Keratinocyte (primary cell): Measurements from ENCODE around the gene IGSF6. TPM values are rescaled to one million over a fixed set of nuclear protein-coding genes. Genes with fewer than 3 reads are reported as not detected.
"Not testable (repeated sequence)": the region's sequence is repeated elsewhere in the genome, so short reads cannot be mapped to it uniquely, and the experiment has no call there.

Experiments used
- DNase-seq: peaks from one replicate; pipeline ENCODE4 v3.0.0-alpha.2; 2011; ENCODE audit warnings: low read depth, missing footprints, low spot score
- FAIRE-seq: peaks from 2 replicates; lab custom pipeline; 2011; peaks lifted over from hg19 to GRCh38; lab: Jason Lieb, UNC
- H2AFZ ChIP-seq: 2 replicates; pipeline ENCODE4 v1.6.0; 2012; ENCODE audit warnings: low read length, control low read depth, inconsistent platforms; ENCODE audit not compliant: control insufficient read depth
- H3K27ac ChIP-seq: 2 replicates; pipeline ENCODE4 v1.5.1; 2011; ENCODE audit warnings: low read length; ENCODE audit not compliant: control insufficient read depth, insufficient read depth
- H3K27me3 ChIP-seq: 3 replicates; pipeline ENCODE4 v1.6.0; 2011; ENCODE audit warnings: low read length; ENCODE audit not compliant: control insufficient read depth, insufficient read depth; ENCODE audit errors: extremely low read depth
- H3K36me3 ChIP-seq, 2 experiments: 2 replicates in 1 of 2; 3 replicates in 1 of 2; pipeline ENCODE4 v1.5.1; 2011; ENCODE audit warnings: low read length in 2 of 2, mild to moderate bottlenecking in 1 of 2; ENCODE audit not compliant: control insufficient read depth in 2 of 2, insufficient read depth in 2 of 2; ENCODE audit errors: extremely low read depth in 1 of 2
- H3K4me1 ChIP-seq: 3 replicates; pipeline ENCODE4 v1.5.1; 2011; ENCODE audit warnings: low read length; ENCODE audit not compliant: control insufficient read depth, insufficient read depth; ENCODE audit errors: extremely low read depth
- H3K4me2 ChIP-seq: 3 replicates; pipeline ENCODE4 v1.6.0; 2011; ENCODE audit warnings: low read depth, low read length; ENCODE audit not compliant: control insufficient read depth, insufficient read depth; ENCODE audit errors: extremely low read depth
- H3K4me3 ChIP-seq, 3 experiments: fragments of 200-600 bp in 1 of 3; sonication (generic) in 1 of 3; 2 replicates in 2 of 3; 3 replicates in 1 of 3; pipeline ENCODE4 v1.5.1; 2011 to 2016; ENCODE audit warnings: low read length in 3 of 3, mild to moderate bottlenecking in 3 of 3, control low read depth in 2 of 3, inconsistent platforms in 1 of 3, low read depth in 1 of 3, mixed read lengths in 1 of 3, mixed run types in 1 of 3, moderate library complexity in 1 of 3; ENCODE audit not compliant: control insufficient read depth in 2 of 3, insufficient read depth in 2 of 3; ENCODE audit errors: extremely low read depth in 1 of 3
- H3K79me2 ChIP-seq: 2 replicates; pipeline ENCODE4 v1.6.0; 2012; ENCODE audit warnings: low read length; ENCODE audit not compliant: control insufficient read depth, insufficient read depth
- H3K9ac ChIP-seq: 3 replicates; pipeline ENCODE4 v1.6.0; 2011; ENCODE audit warnings: low read length; ENCODE audit not compliant: control insufficient read depth, insufficient read depth; ENCODE audit errors: extremely low read depth
- H3K9me1 ChIP-seq: 3 replicates; pipeline ENCODE4 v1.6.0; 2011; ENCODE audit warnings: low read length; ENCODE audit not compliant: control insufficient read depth, insufficient read depth; ENCODE audit errors: extremely low read depth
- H3K9me3 ChIP-seq: 2 replicates; pipeline ENCODE4 v1.5.1; 2012; ENCODE audit warnings: low read depth, low read length; ENCODE audit not compliant: control insufficient read depth
- H4K20me1 ChIP-seq: 3 replicates; pipeline ENCODE4 v1.6.0; 2011; ENCODE audit warnings: low read length; ENCODE audit not compliant: control insufficient read depth, insufficient read depth; ENCODE audit errors: extremely low read depth
- EZH2 ChIP-seq: IDR thresholded peaks from one replicate; pipeline ENCODE4 v1.6.1; 2012; ENCODE audit warnings: inconsistent platforms, mild to moderate bottlenecking, low read length, moderate library complexity
- dilution Hi-C: fragments of 300-500 bp; cut with MboI; formaldehyde crosslinking; loops from one replicate; pipeline ENCODE4 v1.7.0; 2020; ENCODE audit warnings: low sequenced_read_pairs; ENCODE audit not compliant: extremely low pct_ligation_motif_present
- polyA plus RNA-seq, 5 experiments: library from polyadenylated mRNA; depleted of rRNA in 3 of 5; stranded (reverse) in 3 of 5; stranded (forward) in 1 of 5; unstranded in 1 of 5; fragments of >200 nt; gene quantifications; 1 replicate in 1 of 5; 2 replicates in 3 of 5; 3 replicates in 1 of 5; pipeline versions ENCODE4 v1.2.1 to v1.2.3, GENCODE V29; 2011 to 2012; ENCODE audit warnings: missing spikeins in 2 of 5, low read depth in 1 of 5, low replicate concordance in 1 of 5
- TF ChIP-seq, protein P1 (sequence below), 3 experiments: IDR thresholded peaks in 1 of 3; conservative IDR thresholded peaks in 1 of 3; optimal IDR thresholded peaks in 1 of 3; 2 replicates in 2 of 3; 3 replicates in 1 of 3; pipeline versions ENCODE3 to v1.5.1; 2011; ENCODE audit warnings: low read length in 3 of 3, mild to moderate bottlenecking in 3 of 3, moderate library complexity in 2 of 3, control low read depth in 1 of 3, inconsistent platforms in 1 of 3; ENCODE audit not compliant: insufficient read depth in 2 of 3; ENCODE audit errors: extremely low read depth in 1 of 3

Gene IGSF6
- polyA plus RNA-seq, 1 donor (not counting 4 experiments of a cell fraction or from before 2014, with no cell fraction given): not detected

GRCh38 chr16:21637032-21637968 lies 15.1 kb downstream of the IGSF6 start:
- Histone ChIP-seq H3K9ac (no peak overlapping the region), H3K4me3 (no peak overlapping the region), H3K4me2 (no peak overlapping the region), H3K79me2 (peaks cover 7% of the 10 kb centered on the region), H3K27ac (no peak overlapping the region), H3K4me1 (peaks cover 23% of the 10 kb centered on the region), H4K20me1 (no peaks in the 10 kb centered on the region), H3K36me3 (peaks cover 0 to 2% of the 10 kb centered on the region in 2 experiments), H3K9me3 (no peaks in the 10 kb centered on the region), H3K9me1 (no peaks in the 10 kb centered on the region), H3K27me3 (no peaks in the 10 kb centered on the region), H2AFZ (no peak overlapping the region)
- DNase-seq (no peak), FAIRE-seq (no peak)
- dilution Hi-C loops: no loop called here
- TF ChIP-seq, protein P1, sequence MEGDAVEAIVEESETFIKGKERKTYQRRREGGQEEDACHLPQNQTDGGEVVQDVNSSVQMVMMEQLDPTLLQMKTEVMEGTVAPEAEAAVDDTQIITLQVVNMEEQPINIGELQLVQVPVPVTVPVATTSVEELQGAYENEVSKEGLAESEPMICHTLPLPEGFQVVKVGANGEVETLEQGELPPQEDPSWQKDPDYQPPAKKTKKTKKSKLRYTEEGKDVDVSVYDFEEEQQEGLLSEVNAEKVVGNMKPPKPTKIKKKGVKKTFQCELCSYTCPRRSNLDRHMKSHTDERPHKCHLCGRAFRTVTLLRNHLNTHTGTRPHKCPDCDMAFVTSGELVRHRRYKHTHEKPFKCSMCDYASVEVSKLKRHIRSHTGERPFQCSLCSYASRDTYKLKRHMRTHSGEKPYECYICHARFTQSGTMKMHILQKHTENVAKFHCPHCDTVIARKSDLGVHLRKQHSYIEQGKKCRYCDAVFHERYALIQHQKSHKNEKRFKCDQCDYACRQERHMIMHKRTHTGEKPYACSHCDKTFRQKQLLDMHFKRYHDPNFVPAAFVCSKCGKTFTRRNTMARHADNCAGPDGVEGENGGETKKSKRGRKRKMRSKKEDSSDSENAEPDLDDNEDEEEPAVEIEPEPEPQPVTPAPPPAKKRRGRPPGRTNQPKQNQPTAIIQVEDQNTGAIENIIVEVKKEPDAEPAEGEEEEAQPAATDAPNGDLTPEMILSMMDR (optimal IDR thresholded peaks at IDR 0.05 in 1 of 3, IDR thresholded peaks at IDR 0.05 in 1 of 3, conservative IDR thresholded peaks at IDR 0.05 in 1 of 3; ENCODE audit: extremely low read depth in 1 of 3, insufficient read depth in 2 of 3, low read length in 3 of 3): no peak
- no peak for TF ChIP-seq EZH2

- H3K9me1 ChIP-seq, H3K27ac ChIP-seq, H4K20me1 ChIP-seq, H3K4me2 ChIP-seq, H3K79me2 ChIP-seq, dilution Hi-C loops, DNase-seq, H3K27me3 ChIP-seq, H3K9ac ChIP-seq, H2AFZ ChIP-seq, H3K4me3 ChIP-seq, FAIRE-seq, H3K36me3 ChIP-seq, H3K9me3 ChIP-seq: not testable (repeated sequence)
- H3K4me1 ChIP-seq: peaks cover 21% of the 10 kb centered on the region
Observed at GRCh38 chr16:21635694-21636093, 16.7 kb downstream of the IGSF6 start.
